ENCODE data around the gene CMTM4. TPM values are rescaled to one million over a fixed set of nuclear protein-coding genes. Genes with fewer than 3 reads are reported as not detected.

CMTM4 gene
- polyA plus RNA-seq, 1 of the 3 experiments (the other 2 are of a cell fraction): 21.7 TPM

DNA sequence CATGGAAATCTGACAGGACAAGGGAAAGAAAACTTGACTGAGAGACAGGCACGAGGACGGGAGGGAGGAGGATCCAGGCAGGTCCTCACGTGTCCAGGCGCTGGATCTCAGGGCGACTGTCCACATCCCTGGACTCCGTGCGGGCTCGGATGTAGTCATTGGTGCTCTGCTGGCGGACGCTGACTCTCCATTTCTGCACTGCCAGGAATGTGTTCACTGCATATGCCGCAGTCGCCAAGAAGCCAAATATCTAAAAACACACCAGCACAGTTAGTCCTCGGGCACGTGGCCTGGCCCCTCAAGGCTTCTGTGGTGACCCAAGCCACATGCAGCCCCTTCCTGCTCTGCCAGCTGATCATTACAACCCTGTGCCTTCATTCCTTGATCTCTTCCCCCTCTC, 74.6 kb downstream of the CMTM4 start:
- H3K27ac ChIP-seq (ENCODE audit: low read depth in 2 of 2, low read length in 1 of 2): no peak overlapping the region
- CTCF ChIA-PET: no interaction called here
- H2AFZ ChIP-seq (ENCODE audit: low read depth): no peak overlapping the region
- H4K20me1 ChIP-seq (ENCODE audit: insufficient read depth): no peaks in the 10 kb centered on the region
- H3K36me3 ChIP-seq (replicated peaks in 1 of 2; ENCODE audit: control insufficient read depth in 1 of 2, insufficient read depth in 2 of 2, low read length in 1 of 2): peaks cover 0 to 11% of the 10 kb centered on the region in 2 experiments
- no peaks in the 10 kb centered on the region for H3K9me3 ChIP-seq
- POLR2A ChIA-PET: no interaction called here
- H3K9me2 ChIP-seq: no peaks in the 10 kb centered on the region
- H3K4me1 ChIP-seq (ENCODE audit: control insufficient read depth in 1 of 2, insufficient read depth in 2 of 2, low read depth in 1 of 2, low read length in 1 of 2): peaks cover 14 to 31% of the 10 kb centered on the region in 2 experiments
- H3K9ac ChIP-seq: no peak overlapping the region
- H3F3A ChIP-seq (replicated peaks; ENCODE audit: insufficient read depth): peaks cover 16% of the 10 kb centered on the region
- no peaks in the 10 kb centered on the region for H3K27me3 ChIP-seq (ENCODE audit: insufficient read depth)
- H3K4me2 ChIP-seq: no peak overlapping the region
- TF ChIP-seq CHD2 (IDR thresholded peaks at IDR 0.05; ENCODE audit: low read length, partially characterized antibody): no peak
- TF ChIP-seq FOXM1 (IDR thresholded peaks at IDR 0.05; ENCODE audit: low read depth): no peak
- TF ChIP-seq, protein P1, sequence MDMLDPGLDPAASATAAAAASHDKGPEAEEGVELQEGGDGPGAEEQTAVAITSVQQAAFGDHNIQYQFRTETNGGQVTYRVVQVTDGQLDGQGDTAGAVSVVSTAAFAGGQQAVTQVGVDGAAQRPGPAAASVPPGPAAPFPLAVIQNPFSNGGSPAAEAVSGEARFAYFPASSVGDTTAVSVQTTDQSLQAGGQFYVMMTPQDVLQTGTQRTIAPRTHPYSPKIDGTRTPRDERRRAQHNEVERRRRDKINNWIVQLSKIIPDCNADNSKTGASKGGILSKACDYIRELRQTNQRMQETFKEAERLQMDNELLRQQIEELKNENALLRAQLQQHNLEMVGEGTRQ (IDR thresholded peaks at IDR 0.05; ENCODE audit: borderline replicate concordance, low read depth, low read length): no peak
- TF ChIP-seq MEF2A (IDR thresholded peaks at IDR 0.05; ENCODE audit: borderline replicate concordance, low read depth): no peak
- TF ChIP-seq SMC3 (IDR thresholded peaks at IDR 0.05; ENCODE audit: low read depth, low read length): no peak
- no peak for TF ChIP-seq TAF1 (IDR thresholded peaks at IDR 0.05; ENCODE audit: borderline replicate concordance, low read depth, low read length)
- TF ChIP-seq RXRA (IDR thresholded peaks at IDR 0.05; ENCODE audit: borderline replicate concordance, low read depth): no peak
- TF ChIP-seq GATA2 (CRISPR knock-in tag; IDR thresholded peaks at IDR 0.05): no peak
- TF ChIP-seq GABPA (IDR thresholded peaks at IDR 0.05; ENCODE audit: low read depth): no peak
- no peaks in the 10 kb centered on the region for H3K79me2 ChIP-seq (ENCODE audit: insufficient read depth)
- no peak for DNase-seq
- 91% methylated on average over 13 of the region's 14 CpGs for WGBS (ENCODE audit: low lambda C conversion rate)
- no peak overlapping the region for H3K4me3 ChIP-seq (ENCODE audit: low read depth in 2 of 2, low read length in 1 of 2)

DNA sequence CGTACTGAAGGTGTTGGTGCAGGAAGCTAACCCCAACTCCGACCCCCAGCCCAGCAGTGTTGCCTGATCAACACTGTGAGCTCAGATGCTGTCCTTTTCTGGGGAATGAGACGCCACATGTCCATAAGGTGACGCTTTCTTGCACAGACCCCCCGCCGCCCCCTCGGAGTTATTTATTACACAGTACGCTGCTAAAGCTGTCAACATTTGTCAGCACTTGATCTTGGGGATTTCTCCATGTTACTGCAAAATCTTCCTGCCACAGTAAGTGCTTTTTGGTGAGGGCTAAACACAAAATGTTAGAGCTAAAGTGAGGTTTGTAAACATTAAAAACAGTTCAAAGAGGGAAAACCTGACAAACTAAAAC, 76.1 kb downstream of the CMTM4 start:
- DNase-seq: no peak
- H3K4me2 ChIP-seq: no peak overlapping the region
- no peak overlapping the region; a peak in 1 of 4 replicates for H3K27ac ChIP-seq (ENCODE audit: low read depth in 2 of 2, low read length in 1 of 2)
- H3K4me1 ChIP-seq (ENCODE audit: control insufficient read depth in 1 of 2, insufficient read depth in 2 of 2, low read depth in 1 of 2, low read length in 1 of 2): peaks cover 18 to 41% of the 10 kb centered on the region in 2 experiments
- no peak overlapping the region for H2AFZ ChIP-seq (ENCODE audit: low read depth)
- no peaks in the 10 kb centered on the region for H3K27me3 ChIP-seq (ENCODE audit: insufficient read depth)
- H3K36me3 ChIP-seq (replicated peaks in 1 of 2; ENCODE audit: control insufficient read depth in 1 of 2, insufficient read depth in 2 of 2, low read length in 1 of 2): peaks cover 0 to 11% of the 10 kb centered on the region in 2 experiments
- no peaks in the 10 kb centered on the region for H3K79me2 ChIP-seq (ENCODE audit: insufficient read depth)
- 90% methylated on average over 8 of the region's 8 CpGs for WGBS (ENCODE audit: low lambda C conversion rate)
- peaks cover 24% of the 10 kb centered on the region for H3F3A ChIP-seq (replicated peaks; ENCODE audit: insufficient read depth)
- no peaks in the 10 kb centered on the region for H4K20me1 ChIP-seq (ENCODE audit: insufficient read depth)
- TF ChIP-seq SIN3A (IDR thresholded peaks at IDR 0.05; ENCODE audit: borderline replicate concordance, low read depth, low read length) (no peak), RFX5 (IDR thresholded peaks at IDR 0.05; ENCODE audit: low read length) (no peak), REST (IDR thresholded peaks at IDR 0.05; ENCODE audit: low read depth, low read length) (no peak), RCOR1 (IDR thresholded peaks at IDR 0.05; ENCODE audit: low read length) (no peak), SMC3 (IDR thresholded peaks at IDR 0.05; ENCODE audit: low read depth, low read length) (no peak), EZH2phosphoT487 (IDR thresholded peaks at IDR 0.05; ENCODE audit: borderline replicate concordance, low read depth) (no peak), ELF1 (IDR thresholded peaks at IDR 0.05) (no peak), MEF2A (IDR thresholded peaks at IDR 0.05; ENCODE audit: borderline replicate concordance, low read depth) (no peak)
- TF ChIP-seq, protein P1 (IDR thresholded peaks at IDR 0.05; ENCODE audit: borderline replicate concordance, low read depth, low read length): no peak
- TF ChIP-seq, protein P2, sequence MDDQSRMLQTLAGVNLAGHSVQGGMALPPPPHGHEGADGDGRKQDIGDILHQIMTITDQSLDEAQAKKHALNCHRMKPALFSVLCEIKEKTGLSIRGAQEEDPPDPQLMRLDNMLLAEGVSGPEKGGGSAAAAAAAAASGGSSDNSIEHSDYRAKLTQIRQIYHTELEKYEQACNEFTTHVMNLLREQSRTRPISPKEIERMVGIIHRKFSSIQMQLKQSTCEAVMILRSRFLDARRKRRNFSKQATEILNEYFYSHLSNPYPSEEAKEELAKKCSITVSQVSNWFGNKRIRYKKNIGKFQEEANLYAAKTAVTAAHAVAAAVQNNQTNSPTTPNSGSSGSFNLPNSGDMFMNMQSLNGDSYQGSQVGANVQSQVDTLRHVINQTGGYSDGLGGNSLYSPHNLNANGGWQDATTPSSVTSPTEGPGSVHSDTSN (IDR thresholded peaks at IDR 0.05): no peak
- TF ChIP-seq, protein P3, sequence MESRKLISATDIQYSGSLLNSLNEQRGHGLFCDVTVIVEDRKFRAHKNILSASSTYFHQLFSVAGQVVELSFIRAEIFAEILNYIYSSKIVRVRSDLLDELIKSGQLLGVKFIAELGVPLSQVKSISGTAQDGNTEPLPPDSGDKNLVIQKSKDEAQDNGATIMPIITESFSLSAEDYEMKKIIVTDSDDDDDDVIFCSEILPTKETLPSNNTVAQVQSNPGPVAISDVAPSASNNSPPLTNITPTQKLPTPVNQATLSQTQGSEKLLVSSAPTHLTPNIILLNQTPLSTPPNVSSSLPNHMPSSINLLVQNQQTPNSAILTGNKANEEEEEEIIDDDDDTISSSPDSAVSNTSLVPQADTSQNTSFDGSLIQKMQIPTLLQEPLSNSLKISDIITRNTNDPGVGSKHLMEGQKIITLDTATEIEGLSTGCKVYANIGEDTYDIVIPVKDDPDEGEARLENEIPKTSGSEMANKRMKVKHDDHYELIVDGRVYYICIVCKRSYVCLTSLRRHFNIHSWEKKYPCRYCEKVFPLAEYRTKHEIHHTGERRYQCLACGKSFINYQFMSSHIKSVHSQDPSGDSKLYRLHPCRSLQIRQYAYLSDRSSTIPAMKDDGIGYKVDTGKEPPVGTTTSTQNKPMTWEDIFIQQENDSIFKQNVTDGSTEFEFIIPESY (IDR thresholded peaks at IDR 0.05; ENCODE audit: borderline replicate concordance, low read depth): no peak
- CTCF ChIA-PET: interaction anchor here (0.6 to 5.1 kb wide), 8 partner anchors 9 to 252 kb away, joined by 3 to 44 read pairs (median 4); no protein-coding TSS in a partner anchor
- no peak overlapping the region for H3K9ac ChIP-seq
- no peaks in the 10 kb centered on the region for H3K9me3 ChIP-seq
- no peak overlapping the region for H3K4me3 ChIP-seq (ENCODE audit: low read depth in 2 of 2, low read length in 1 of 2)
- H3K9me2 ChIP-seq: no peaks in the 10 kb centered on the region
- POLR2A ChIA-PET: interaction anchor here (0.6 kb wide), 1 partner anchor 260 kb away, joined by 3 read pairs; the partner anchor contains the start of gene PDP2
